HG03469 (cell line): ENCODE results near the gene TRANK1.

Source experiments
- ATAC-seq: cut with Tn5 transposase; IDR thresholded peaks from one replicate; pipeline ENCODE4 v1.9.1; 2021; ENCODE audit warnings: mild to moderate bottlenecking, moderate library complexity, moderate number of reproducible peaks; ENCODE audit not compliant: unreplicated experiment

Gene TRANK1

GRCh38 chr3:36813305-36813704 is 131.5 kb downstream of the TRANK1 start:
- ATAC-seq = no peak

GRCh38 chr3:36812240-36812639 is 132.6 kb downstream of the TRANK1 start:
- ATAC-seq = no peak

DNA sequence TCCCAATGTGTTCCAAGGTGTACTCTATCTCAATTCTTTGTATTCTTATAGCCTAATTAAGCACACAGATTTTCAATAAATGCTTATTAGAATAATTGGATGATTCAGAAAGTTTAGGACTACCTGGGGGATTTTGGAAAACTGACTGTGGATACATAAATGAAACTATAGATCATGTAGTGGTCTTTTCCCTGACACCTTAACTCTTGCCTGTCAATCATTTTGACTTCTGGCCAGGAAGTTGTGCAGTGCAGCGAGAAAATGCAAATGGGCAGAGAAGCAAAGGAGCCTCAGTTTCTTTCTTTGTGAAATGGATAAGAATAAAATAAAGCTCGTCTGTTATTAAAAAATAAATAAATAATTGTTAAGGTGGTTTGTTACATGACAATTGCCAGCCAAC is 133.1 kb downstream of the TRANK1 start:
- ATAC-seq = no peak

DNA sequence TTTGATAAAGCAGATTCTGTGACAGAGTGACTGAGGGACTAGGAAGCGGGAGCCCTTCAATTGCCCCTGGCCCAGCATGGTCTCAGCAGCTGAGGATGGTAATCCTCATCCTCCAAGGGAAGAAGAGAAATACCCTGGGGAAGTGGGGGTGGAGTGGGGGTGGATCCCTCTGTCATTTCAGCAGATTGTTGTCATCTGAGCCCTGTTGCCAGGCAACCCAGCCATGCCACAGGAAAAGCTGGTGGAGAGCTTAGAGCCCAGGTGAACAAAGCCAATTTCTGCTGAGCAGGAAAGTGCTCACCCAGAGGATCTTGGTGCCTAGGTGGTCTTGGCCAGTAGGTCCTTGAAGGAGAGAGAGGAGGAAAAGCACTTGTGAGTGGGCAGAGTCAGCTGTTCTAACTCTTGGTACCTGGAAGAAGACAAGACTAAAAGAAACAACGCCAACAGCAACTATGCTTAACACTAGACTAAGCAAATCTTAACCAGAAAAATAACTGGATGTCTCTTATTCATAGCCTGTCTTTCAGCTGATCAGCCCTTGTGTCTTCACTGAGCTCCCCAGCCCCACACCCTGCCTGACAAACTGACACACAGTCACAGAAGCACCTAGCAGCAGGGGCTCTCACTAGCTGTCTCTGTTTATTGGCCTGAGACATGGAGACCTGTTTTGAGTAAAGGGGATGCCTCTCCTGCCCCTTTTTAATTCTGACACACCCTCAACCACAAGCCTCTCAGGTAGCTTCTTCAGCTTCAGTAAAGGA is 140.4 kb downstream of the TRANK1 start:
- no peak for ATAC-seq

- ATAC-seq = no peak
These were observed 141.6 kb downstream of the TRANK1 start for GRCh38 chr3:36803091-36803791.

DNA sequence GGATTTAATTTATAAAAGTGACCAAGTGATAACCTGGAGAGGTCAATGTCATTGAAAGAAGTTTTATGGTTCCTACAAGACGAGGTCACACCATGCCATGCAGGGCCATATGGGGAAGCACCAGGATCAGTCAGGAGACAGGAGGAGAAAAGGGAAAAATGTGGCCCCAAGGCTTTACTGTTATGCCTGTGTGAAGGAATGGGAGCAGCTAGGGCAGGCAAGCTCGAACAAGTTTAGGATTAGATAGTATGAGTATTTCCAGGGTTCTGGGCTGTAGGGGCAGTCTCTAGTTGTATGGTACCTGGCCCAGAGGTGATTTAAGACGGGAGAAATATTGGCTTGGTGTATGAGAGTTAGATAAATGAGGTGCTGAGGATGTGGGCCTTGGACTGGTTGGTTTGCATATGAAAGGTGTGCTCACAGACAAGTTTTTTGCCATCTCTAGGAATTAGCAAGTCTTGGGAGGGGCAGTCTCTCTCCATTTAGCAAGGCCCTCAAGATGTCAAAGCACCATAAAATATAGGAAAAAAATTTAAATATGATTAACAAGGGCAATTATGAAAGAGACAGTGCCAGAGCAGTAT is 144.2 kb downstream of the TRANK1 start:
- ATAC-seq = no peak

- no peak for ATAC-seq
These were observed 148.0 kb downstream of the TRANK1 start for GRCh38 chr3:36796881-36797280.

- ATAC-seq = no peak
These were observed 148.7 kb downstream of the TRANK1 start for GRCh38 chr3:36796161-36796560.

DNA sequence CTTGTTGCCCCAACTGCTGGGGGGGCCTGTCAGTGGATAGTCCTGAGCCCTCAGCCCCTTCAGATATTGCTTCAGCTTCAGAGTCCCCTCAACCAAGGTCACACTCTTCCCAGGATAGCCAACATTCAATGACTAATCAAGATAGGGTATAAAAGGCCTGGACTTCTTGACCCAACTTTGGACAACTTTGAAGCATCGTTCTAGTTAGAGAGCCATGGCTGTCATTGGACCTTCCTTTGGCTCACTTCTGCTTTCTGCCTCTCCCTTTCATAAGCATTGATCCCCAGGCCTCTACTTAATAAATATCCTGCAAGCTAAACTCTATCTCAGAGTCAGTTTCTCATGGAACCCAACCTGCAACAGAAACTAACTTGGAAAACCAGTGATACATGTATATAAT is 149.2 kb downstream of the TRANK1 start:
- no peak for ATAC-seq

DNA sequence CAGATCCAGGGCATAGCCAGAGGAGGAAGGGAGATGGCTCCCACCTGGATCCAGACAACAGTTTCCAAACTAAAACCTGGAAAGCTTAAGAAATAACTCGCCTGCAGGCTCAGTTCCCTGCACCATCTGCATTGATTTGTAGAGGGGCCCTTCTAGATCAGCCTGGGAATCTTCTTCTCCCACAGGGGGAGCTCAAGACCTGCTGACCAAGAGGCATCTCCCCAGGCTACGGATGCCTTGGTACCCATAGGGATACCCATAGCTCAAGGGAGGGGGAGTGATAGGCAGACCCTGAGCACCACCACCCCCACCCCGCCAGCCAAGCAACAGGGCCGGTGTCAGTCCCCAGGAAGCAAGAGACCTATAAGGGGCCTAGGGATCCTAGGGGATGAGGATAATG is 152.5 kb downstream of the TRANK1 start:
- ATAC-seq = no peak

GRCh38 chr3:36790765-36791164 is 154.1 kb downstream of the TRANK1 start:
- ATAC-seq = no peak

DNA sequence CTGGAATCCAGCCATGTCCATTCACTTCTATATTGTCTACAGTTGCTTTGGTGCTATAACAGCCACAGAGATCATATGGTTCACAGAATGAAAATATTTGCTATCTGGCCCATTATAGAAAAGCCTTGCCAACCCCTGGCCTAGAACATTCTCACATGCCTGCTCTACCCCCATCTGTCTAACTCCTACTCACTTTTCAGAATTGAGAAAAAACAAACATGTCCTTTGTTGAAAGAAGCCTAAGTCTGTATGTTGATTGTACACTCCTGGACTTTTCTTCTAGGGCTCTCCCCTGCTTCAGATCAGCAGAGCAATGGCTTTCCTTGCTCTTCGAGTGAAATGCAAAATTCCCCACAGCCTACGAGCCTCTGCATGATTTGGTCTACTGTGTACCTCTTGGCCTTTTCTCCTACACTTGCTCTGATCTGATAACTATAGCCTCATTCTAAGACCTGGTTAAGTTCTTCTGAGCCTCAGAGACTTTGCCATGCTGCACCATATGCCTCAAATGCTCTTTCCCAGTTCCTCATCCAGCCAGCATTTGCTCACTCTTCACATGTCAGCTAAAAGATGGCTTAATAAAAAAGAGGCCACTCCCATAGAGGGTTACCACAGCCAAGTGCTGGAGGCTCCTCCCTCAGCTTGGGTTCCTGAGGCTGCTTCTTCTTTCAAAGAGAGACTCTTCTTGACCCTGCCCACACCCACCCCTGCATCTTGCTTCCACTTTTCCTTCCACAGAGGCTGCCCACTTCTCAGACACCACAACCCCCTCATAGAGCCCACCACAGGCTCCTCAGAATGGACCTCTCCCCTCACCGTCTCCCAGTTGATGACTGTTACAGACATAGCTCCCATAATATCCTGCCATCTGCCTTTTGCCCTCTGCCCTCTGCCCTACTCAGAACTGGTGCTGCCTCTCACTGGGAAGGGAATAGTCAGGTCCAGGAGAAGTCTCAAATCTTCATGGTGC is 157.6 kb downstream of the TRANK1 start:
- ATAC-seq = no peak

DNA sequence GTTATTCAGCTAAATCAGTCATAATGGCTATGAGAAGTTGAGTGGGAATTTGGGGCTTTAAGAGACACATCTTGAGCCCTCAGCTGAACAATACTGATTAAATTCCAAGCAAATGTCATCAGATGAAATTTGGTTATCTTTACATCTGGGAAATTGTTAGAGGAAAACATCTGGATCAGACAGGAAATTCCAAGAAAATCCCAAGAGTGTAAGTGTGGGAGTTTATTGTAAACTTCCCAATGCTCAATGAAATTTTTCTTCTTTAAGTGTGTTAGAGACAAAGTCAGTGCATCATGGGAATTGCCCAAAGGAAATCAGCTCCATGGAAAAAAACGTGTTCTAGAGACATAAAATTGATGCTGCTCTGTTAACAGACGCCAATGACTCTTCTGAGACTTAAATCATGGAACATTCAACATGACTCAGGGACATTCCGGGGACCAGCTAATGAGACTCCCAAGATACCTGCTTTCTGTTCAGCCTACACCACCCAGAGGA is 160.7 kb downstream of the TRANK1 start:
- no peak for ATAC-seq

DNA sequence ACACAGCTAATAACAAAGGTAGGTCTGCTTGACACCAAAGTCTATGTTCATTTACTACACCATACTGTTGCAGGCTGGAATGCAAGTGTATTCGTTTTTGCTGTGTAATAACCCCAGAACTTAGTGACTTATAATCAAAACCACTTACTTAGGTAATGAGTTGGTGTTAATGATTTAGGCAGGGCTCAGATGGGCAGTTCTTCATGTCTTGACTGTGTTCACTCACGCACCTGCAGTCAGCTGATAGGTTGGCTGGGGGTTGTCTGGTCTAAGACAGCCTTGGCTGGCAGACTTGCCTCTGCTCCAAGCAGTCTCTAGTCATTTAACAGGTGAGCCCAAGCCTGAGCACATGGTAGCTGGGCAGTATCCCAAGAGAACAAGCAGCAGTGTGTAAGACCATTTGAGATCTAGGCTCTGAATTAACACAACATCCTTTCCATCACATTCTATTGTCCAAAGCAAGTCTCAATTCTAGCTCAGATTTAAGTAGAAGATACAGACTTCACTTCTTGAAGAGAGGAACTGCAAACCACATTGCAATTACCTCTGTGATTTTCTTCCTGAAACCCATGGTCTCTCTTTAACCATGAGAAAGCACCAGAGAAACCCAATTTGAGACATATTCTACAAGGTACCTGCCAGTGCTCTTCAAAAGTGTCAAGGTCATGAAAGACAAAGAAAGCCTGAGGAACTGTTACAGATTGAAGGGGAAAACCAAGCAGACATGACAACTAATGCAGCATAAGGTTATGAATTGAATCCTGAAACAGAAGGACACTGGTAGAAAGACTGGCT is 167.2 kb downstream of the TRANK1 start:
- ATAC-seq = peak; percentile 38
